ENCODE results near the gene C10orf90.

The C10orf90 gene

DNA sequence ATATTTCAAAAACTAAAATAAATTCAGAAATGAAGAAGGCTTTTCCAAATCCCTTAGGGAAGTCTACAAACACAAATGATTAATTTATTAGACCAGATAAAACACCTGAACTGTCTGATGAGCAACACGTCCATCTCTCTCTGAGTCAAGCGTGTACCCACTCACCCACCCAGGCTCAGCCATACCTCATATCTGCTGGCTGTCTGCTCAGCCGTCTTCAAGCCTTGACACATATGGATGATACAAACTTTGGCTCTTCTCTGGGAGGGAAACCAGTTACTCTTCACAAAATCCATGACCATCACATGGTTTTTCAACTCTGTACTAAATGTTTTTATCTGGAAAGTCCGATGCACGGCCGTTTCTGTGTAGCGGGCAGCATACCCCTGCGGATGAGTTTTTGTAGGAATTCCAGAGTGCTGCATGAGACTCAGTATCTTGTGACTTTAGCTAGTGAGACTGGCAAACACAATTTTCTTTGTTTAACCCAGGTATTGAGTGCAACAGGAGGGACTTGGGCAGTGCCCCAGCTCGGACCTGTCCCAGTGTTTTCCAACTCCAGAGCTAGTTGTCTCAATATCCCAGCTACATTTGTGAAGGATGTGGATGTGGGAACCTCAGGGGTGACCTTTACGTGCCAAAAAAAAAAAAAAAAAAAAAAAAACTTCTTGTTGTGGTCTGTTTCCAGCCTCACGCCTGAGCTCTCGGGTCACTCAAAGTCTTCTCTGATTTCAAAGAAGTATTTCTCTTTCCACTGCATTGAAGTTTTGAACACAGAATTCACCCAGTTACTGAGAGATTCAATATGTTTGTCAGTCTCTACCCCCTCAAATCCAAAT, at the start of gene C10orf90:
TSS of gene C10orf90 (minus strand) at position 638 of the 839 bp plus-strand sequence. CDS start at position 425, 213 bp downstream.
- no peak for DNase-seq (ENCODE audit: low read depth in 2 of 2)

DNA sequence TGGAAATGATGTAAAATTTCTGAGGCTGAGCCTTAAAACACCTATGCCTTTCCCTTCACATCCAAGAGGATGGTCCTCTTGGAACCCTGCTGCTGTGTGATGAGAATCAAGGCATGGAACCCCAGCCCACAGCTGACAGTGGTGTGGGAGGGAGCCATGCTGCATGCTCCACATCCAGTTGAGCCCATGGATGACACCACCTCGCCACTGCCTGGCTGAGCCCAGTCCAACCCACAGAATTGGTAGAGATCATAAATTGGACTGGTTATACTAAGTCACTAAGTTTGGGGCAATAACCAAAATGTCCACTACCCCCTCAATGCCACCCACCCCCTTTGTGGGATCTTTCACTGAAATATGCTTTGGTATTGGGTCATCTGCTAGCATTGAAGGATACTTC, 45.9 kb upstream of the C10orf90 start:
- no peak for DNase-seq (ENCODE audit: low read depth in 2 of 2)

GRCh38 chr10:126713594-126713993, 43.1 kb upstream of the C10orf90 start:
- DNase-seq (ENCODE audit: low read depth in 2 of 2) = no peak

DNA sequence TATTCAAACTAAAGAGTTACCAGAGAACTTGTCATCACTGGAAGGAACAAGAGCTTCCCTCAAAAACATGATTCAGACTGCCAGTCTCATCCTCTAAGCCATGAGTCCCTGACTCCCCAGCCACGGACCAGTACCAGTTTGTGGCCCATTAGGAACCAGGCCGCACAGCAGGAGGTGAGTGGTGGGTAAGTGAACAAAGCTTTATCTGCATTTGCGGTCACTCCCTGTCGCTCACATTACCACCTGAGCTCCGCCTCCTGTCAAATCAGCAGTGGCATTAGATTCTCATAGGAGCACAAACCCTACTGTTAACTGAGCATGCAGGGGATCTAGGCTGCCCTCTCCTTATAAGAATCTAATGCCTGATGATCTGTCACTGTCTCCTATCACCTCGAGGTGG, 42.2 kb upstream of the C10orf90 start:
- no peak for DNase-seq (ENCODE audit: low read depth in 2 of 2)

DNA sequence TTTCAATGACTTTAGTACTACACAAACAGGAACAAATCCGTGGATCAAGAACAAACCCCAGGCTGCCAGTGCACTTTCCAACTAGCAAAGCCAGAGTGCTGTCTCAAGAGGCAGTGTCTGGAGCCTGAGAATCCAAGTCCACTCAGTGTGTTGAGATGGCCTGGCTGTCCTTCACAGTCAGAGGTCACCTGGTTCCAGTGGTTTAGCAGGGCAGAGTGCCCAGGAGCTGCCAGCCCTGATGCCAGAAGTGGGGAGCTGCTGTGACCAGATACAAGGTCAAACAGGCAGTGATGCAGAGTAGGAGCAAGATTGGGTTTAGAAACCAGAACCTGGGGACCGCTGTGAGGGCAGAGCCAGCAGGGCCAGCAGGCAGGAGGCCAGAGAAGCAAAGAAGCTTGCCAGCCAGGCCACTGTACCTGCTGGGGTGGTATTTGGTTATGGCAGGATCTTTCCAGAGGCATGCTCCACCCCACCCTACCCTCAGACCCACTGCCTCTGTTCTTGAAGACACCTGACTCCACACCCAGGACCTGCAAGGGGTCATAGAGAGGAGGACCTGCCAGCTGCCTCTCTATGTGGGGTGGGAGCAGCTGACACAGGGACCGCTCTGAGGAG, 35.6 kb upstream of the C10orf90 start:
- no peak for DNase-seq (ENCODE audit: low read depth in 2 of 2)

GRCh38 chr10:126705131-126705530, 34.6 kb upstream of the C10orf90 start:
- DNase-seq (ENCODE audit: low read depth in 2 of 2) = no peak

DNA sequence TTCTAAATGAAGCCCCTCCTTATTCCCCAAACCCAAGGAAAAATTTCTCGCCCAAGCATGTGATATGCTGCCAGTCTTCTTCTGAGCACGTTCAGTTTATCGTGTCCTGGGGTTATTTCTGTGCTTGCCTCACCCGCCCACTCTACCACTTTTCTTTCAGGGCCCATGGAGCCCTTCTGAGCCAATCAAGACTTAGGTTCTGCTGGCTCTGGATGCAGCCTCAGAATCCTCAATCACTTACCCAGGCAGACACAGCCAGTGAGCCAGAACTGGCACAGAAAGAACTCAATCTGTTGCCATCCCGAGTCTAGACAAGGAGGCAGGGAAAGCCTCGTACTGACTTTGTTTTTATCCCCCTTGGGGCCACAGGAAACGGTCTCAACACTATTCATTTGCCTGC, 34.2 kb upstream of the C10orf90 start:
- DNase-seq (ENCODE audit: low read depth in 2 of 2) = no peak

- no peak for DNase-seq (ENCODE audit: low read depth in 2 of 2)
Observed at GRCh38 chr10:126702181-126702580, 31.7 kb upstream of the C10orf90 start.

DNA sequence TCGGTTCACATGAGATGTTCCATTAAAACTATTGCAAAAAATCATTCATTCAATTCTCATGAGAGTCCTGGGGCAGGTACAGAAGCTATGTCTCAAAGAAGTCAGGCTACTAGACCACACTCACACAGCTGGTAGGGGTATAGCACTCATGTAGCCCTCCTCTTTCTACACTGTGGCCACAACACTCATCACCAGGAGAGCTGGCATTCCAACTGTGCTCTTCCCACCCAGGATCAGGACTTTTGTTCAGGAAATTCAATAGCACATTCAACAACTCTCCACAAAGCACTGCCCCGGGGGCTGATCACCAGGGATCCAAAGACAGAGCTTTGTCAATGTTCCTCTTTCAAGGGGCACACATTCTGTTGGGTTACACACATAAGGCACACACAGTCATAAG, 31.0 kb upstream of the C10orf90 start:
- DNase-seq (ENCODE audit: low read depth in 2 of 2) = no peak

GRCh38 chr10:126696684-126697083, 26.2 kb upstream of the C10orf90 start:
- DNase-seq (ENCODE audit: low read depth in 2 of 2) = no peak

DNA sequence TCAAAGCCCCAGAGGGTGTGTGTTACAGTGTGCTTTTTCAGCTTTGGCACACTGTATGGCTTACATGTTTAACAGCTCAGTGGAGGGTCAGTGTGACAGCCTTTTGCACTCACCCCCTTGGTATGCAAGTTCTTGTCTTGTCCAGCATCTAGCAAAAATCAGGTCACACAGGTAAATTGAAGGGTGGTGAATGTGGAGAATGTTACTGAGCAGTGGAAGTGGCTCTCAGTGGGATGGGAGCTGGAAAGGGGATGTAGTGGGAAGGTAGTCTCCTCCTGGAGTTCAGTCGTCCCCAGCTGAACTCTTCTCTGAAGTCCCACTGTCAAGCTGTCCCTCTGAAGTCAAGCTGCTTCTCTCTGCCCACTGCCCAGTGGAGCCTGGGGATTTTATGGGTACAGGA, 21.0 kb upstream of the C10orf90 start:
- DNase-seq (ENCODE audit: low read depth in 2 of 2) = no peak

DNA sequence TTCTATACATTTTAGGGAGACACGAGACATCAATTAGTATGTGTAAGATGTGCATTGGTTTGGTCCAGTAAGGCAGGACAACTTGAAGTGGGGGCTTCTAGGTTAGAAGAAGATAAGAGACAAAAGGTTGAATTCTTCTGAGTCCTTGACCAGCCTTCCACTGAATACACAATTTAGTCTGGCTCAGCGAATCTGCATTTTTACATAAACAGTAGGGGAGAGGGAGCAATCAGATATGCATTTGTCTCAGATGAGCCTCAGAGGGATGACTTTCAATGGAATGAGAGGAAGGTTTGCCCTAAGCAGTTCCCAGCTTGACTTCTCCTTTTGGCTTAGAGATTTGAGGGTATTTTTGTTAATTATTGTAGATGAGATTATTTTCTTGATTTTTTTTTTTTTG, 20.0 kb upstream of the C10orf90 start:
- no peak for DNase-seq (ENCODE audit: low read depth in 2 of 2)

DNA sequence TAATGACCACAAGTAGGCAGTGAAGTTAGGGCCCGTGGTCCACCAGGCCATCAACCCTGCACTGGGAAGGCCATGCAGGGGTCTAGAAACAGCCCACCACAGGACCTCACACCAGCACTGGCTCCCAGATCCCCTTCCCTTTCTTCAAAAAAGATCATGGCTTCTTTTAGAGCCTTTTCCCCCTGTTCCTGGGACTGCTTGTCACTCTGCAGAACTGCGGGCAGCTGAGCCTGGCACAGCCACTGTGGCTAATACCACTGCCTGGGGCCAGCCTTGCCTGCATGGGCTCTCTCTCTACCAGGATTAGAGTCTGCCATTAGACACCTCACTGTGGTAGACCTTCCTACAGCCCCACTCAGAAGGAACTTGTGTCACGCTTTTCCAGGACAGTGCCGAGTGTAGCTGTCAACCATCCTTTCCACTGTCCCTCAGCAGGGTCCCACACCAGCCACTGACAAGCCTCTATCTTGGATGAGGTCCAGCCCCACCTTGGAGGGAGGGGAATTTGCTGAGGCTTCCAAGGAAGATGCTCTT, 19.0 kb upstream of the C10orf90 start:
- no peak for DNase-seq (ENCODE audit: low read depth in 2 of 2)

- no peak for DNase-seq (ENCODE audit: low read depth in 2 of 2)
Observed at GRCh38 chr10:126687121-126687606, 16.7 kb upstream of the C10orf90 start.

DNA sequence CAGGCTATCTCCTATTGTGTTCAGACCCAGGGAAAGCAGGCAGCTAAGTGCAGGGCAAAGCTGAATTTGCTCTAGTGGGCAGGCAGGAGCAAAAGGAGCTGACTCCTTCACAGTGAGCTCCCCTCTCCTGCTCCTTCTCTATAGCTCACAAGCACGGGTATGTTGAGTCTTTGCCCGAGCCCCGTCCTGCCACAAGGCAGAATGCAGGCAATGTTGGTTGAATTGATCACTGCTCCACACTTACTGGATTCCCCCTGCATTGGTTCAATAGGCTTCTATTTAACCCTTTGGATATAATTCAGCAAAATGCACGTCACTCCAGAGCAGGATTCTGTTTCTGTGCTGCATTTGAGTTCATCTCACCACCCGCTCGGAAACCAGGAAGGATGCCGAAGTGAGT, 16.2 kb upstream of the C10orf90 start:
- DNase-seq (ENCODE audit: low read depth in 2 of 2) = no peak

GRCh38 chr10:126686268-126686667, 15.8 kb upstream of the C10orf90 start:
- no peak for DNase-seq (ENCODE audit: low read depth in 2 of 2)

- DNase-seq (ENCODE audit: low read depth in 2 of 2) = no peak
Observed at GRCh38 chr10:126685756-126686155, 15.3 kb upstream of the C10orf90 start.

- no peak for DNase-seq (ENCODE audit: low read depth in 2 of 2)
Observed at GRCh38 chr10:126684171-126684745, 13.8 kb upstream of the C10orf90 start.

- no peak for DNase-seq (ENCODE audit: low read depth in 2 of 2)
Observed at GRCh38 chr10:126683466-126683865, 13.0 kb upstream of the C10orf90 start.

DNA sequence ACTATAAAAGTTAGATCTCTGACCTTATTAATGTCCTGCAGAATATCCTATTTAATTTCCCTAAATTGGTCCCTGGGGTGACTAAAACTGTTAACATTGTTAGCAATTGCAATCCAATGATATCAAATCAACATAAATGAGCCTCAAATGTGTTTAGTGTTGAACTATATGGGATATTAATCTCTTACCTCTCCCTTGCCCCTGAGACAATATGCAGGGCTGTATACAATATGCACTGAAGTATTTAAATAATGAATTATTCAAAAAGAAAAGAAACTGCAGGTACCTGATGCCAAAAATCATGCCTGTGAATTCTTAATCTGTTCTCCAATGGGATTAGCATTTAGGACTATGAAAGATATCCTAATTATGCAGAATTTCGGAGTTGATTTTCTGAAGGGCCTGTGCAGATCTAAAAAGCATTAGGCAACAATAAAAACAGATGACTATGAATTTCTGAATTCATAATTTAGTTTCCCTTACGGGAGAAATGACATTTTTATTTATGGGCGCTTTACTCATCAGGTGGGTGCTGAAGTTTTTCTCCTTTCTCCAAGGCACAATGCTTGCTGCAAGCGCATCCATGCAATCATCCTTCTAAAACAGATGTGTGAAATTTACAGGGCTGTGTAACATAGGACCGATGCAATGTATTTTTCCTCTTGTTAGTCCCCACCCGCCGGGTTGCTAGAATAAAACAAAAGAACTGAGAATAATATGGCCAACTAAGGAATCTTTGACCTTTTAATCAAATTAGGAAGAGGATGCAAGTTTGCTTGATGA, 5.4 kb upstream of the C10orf90 start:
- no peak for DNase-seq (ENCODE audit: low read depth in 2 of 2)

GRCh38 chr10:126674741-126675515, 4.4 kb upstream of the C10orf90 start:
- no peak for DNase-seq (ENCODE audit: low read depth in 2 of 2)

Measured in stimulated activated CD4-positive, alpha-beta T cell treated with anti-CD3 and anti-CD28 coated beads, Interleukin-1b, Interleukin-23, amount 100 ng/mL, for 1 hour (primary cell).